C4-2B (cell line): ENCODE data around the gene CLSTN1.
A peak's percentile ranks its signal among the peaks of the same experiment; 100 is the strongest.

Experiments used
- H3K27ac ChIP-seq: fragments of 450-650 bp; 2 replicates; pipeline ENCODE4 v1.5.1; 2017
- CTCF ChIP-seq: fragments of 450-650 bp; conservative IDR thresholded peaks from 2 replicates; pipeline ENCODE4 v1.5.1; 2017; ENCODE audit warnings: mild to moderate bottlenecking
- ZFX ChIP-seq: fragments of 450-650 bp; IDR thresholded peaks from 2 replicates; pipeline ENCODE4 v1.6.1; 2017

The CLSTN1 gene

GRCh38 chr1:9689011-9689706 lies 134.6 kb downstream of the CLSTN1 start:
- H3K27ac ChIP-seq, result peak overlapping the region; percentile 45
- TF ChIP-seq CTCF, result no peak
- TF ChIP-seq ZFX, result no peak

- no peak for TF ChIP-seq CTCF
- no peak for TF ChIP-seq ZFX
- H3K27ac ChIP-seq, result peak overlapping the region; percentile 45
These were observed 135.2 kb downstream of the CLSTN1 start for GRCh38 chr1:9688599-9688998.

GRCh38 chr1:9687874-9688582 lies 135.7 kb downstream of the CLSTN1 start:
- peak overlapping the region; percentile 46; the same call in 1 of the 2 replicates for H3K27ac ChIP-seq
- no peak for TF ChIP-seq ZFX
- TF ChIP-seq CTCF, result no peak

GRCh38 chr1:9687120-9687873 lies 136.5 kb downstream of the CLSTN1 start:
- peak overlapping the region; percentile 46 for H3K27ac ChIP-seq
- TF ChIP-seq CTCF (no peak), ZFX (no peak)

GRCh38 chr1:9684801-9685200 lies 139.0 kb downstream of the CLSTN1 start:
- no peak overlapping the region for H3K27ac ChIP-seq
- no peak for TF ChIP-seq CTCF
- no peak for TF ChIP-seq ZFX

GRCh38 chr1:9680828-9681227 lies 142.9 kb downstream of the CLSTN1 start:
- no peak overlapping the region for H3K27ac ChIP-seq
- TF ChIP-seq ZFX (no peak), CTCF (no peak)

GRCh38 chr1:9680091-9680490 lies 143.7 kb downstream of the CLSTN1 start:
- TF ChIP-seq CTCF (no peak), ZFX (no peak)
- H3K27ac ChIP-seq, result no peak overlapping the region
